GM12878 (cell line): Measurements from ENCODE around the gene ZFP62. TPM values are rescaled to one million over a fixed set of nuclear protein-coding genes. Genes with fewer than 3 reads are reported as not detected.
"Not testable (repeated sequence)": the region's sequence is repeated elsewhere in the genome, so short reads cannot be mapped to it uniquely, and the experiment has no call there.

ENCODE experiments used
- ATAC-seq: fragments of 200-7000 bp; cut with Tn5 transposase; 3 replicates; pipeline ENCODE4 v1.9.1; 2020; ENCODE audit warnings: mild to moderate bottlenecking, moderate library complexity
- BruUV-seq: library from RNA; stranded (reverse); fragments of 400-500 nt; replicated peaks from 2 replicates; lab custom pipeline; 2021; lab: Mats Ljungman, UMichigan
- CTCF ChIA-PET: fragments of 300-600 bp; sonication (Branson Sonifier 250); formaldehyde crosslinking; extraction: SDS; loops from one replicate; lab custom pipeline; 2021; ENCODE audit warnings: inconsistent platforms; lab: Yijun Ruan, JAX
- POLR2A ChIA-PET: fragments of 350-600 bp; formaldehyde crosslinking; extraction: SDS; loops from one replicate; lab custom pipeline; 2021; ENCODE audit warnings: inconsistent platforms; lab: Charles Lee
- RAD21 ChIA-PET: fragments of 300-600 bp; sonication (Branson Sonifier 250); formaldehyde crosslinking; loops from one replicate; lab custom pipeline; 2023; ENCODE audit warnings: antibody characterized with exemption; ENCODE audit not compliant: unreplicated experiment; lab: Charles Lee
- SMC1A ChIA-PET: fragments of 300-600 bp; sonication (Branson Sonifier 250); formaldehyde crosslinking; loops from one replicate; lab custom pipeline; 2023; ENCODE audit not compliant: unreplicated experiment, uncharacterized antibody; lab: Charles Lee
- DNase-seq: peaks from one replicate; pipeline ENCODE4 v3.0.0-alpha.2; 2011; ENCODE audit warnings: low read depth, low spot score
- FAIRE-seq: peaks from 3 replicates; lab custom pipeline; 2011; peaks lifted over from hg19 to GRCh38; lab: Jason Lieb, UNC
- H2AFZ ChIP-seq: 2 replicates; pipeline ENCODE4 v1.6.0; 2011; ENCODE audit warnings: low read depth, low read length, control low read depth; ENCODE audit not compliant: control insufficient read depth
- H3K27ac ChIP-seq: 2 replicates; pipeline ENCODE4 v1.5.1; 2011; ENCODE audit warnings: control low read depth; ENCODE audit not compliant: control insufficient read depth, insufficient read depth
- H3K27me3 ChIP-seq, 2 experiments: replicated peaks in 1 of 2; 2 replicates each; pipeline versions ENCODE4 v1.6.0 to v1.6.1; 2011; ENCODE audit warnings: low read length in 1 of 2; ENCODE audit not compliant: control insufficient read depth in 2 of 2, insufficient read depth in 2 of 2
- H3K36me3 ChIP-seq, 2 experiments: 2 replicates each; pipeline ENCODE4 v1.5.1; 2011; ENCODE audit warnings: low read length in 1 of 2; ENCODE audit not compliant: control insufficient read depth in 2 of 2, insufficient read depth in 2 of 2
- H3K4me1 ChIP-seq: 2 replicates; pipeline ENCODE4 v1.6.1; 2011; ENCODE audit warnings: mild to moderate bottlenecking, low read length, moderate library complexity, mixed read lengths; ENCODE audit not compliant: control insufficient read depth, insufficient read depth
- H3K4me2 ChIP-seq: 2 replicates; pipeline ENCODE4 v1.6.0; 2011; ENCODE audit warnings: control low read depth; ENCODE audit not compliant: control insufficient read depth, insufficient read depth
- H3K4me3 ChIP-seq: fragments of 200-600 bp; sonication (generic); 2 replicates; pipeline ENCODE4 v1.5.1; 2016
- H3K79me2 ChIP-seq: 2 replicates; pipeline ENCODE4 v1.6.0; 2011; ENCODE audit warnings: low read length; ENCODE audit not compliant: control insufficient read depth, insufficient read depth
- H3K9ac ChIP-seq: 2 replicates; pipeline ENCODE4 v1.8.0; 2011; ENCODE audit warnings: low read length, control low read depth, mixed read lengths; ENCODE audit not compliant: control insufficient read depth, insufficient read depth
- H3K9me3 ChIP-seq: replicated peaks from 3 replicates; pipeline ENCODE4 v1.5.1; 2011; ENCODE audit warnings: mild to moderate bottlenecking, low read length; ENCODE audit not compliant: control insufficient read depth, insufficient read depth
- H4K20me1 ChIP-seq: 2 replicates; pipeline ENCODE4 v1.6.0; 2011; ENCODE audit not compliant: control insufficient read depth, insufficient read depth
- JUNB ChIP-seq: IDR thresholded peaks from 2 replicates; pipeline ENCODE4 v1.6.1; 2016; ENCODE audit warnings: antibody characterized with exemption, mild to moderate bottlenecking
- NFXL1 ChIP-seq: fragments of 450-650 bp; IDR thresholded peaks from 2 replicates; pipeline ENCODE4 v1.6.1; 2017; ENCODE audit warnings: antibody characterized with exemption, mild to moderate bottlenecking, borderline replicate concordance
- RUNX3 ChIP-seq: IDR thresholded peaks from 2 replicates; pipeline ENCODE4 v1.6.1; 2012; ENCODE audit warnings: low read length, inconsistent platforms
- SREBF2 ChIP-seq: IDR thresholded peaks from 2 replicates; pipeline ENCODE4 v1.6.1; 2012; ENCODE audit warnings: mild to moderate bottlenecking, low read length
- WGBS: methylation state at CpG from one replicate; pipeline ENCODE4 v1.1.6; 2016; ENCODE audit warnings: low lambda C conversion rate; ENCODE audit not compliant: insufficient replicate concordance, insufficient coverage; ENCODE audit errors: missing lambda C conversion rate; 5-methylcytosine and 5-hydroxymethylcytosine counted together
- in situ Hi-C: fragments of 300-500 bp; cut with MboI; formaldehyde crosslinking; loops from 9 replicates; pipeline ENCODE4 v1.14.3; 2018; ENCODE audit warnings: mixed read lengths
- intact Hi-C: fragments of 100-400 bp; cut with micrococcal nuclease; formaldehyde crosslinking; loops from one replicate; pipeline ENCODE4 v1.14.2; 2022; ENCODE audit not compliant: unreplicated experiment
- polyA plus RNA-seq, 11 experiments: library from polyadenylated mRNA; depleted of rRNA in 4 of 11; unstranded in 6 of 11; stranded (reverse) in 5 of 11; fragments of >200 nt; fragmentation: Nextera tagmentation in 4 of 11; fragmentation: Illumina TruSeq in 1 of 11; extraction: Ambion mirVana in 4 of 11; extraction: Trizol in 1 of 11; gene quantifications; 1 replicate in 1 of 11; 2 replicates in 10 of 11; pipeline versions ENCODE4 v1.2.1 to v1.2.3, GENCODE V29; 2011 to 2016; ENCODE audit warnings: inconsistent platforms in 2 of 11, missing spikeins in 2 of 11, low read depth in 1 of 11
- total RNA-seq, 4 experiments: library from RNA; depleted of rRNA in 3 of 4; stranded (reverse); fragments of >200 nt in 3 of 4; fragmentation: Illumina TruSeq in 1 of 4; extraction: Trizol in 1 of 4; gene quantifications; 2 replicates each; pipeline versions ENCODE4 v1.2.1 to v1.2.3, GENCODE V29; 2013 to 2021

The ZFP62 gene
- total and polyA plus RNA-seq, 10 of the 15 experiments (the other 5 are each of a cell fraction or from before 2014, with no cell fraction given) = 9.2 to 39.7 (median 21.1) TPM

DNA sequence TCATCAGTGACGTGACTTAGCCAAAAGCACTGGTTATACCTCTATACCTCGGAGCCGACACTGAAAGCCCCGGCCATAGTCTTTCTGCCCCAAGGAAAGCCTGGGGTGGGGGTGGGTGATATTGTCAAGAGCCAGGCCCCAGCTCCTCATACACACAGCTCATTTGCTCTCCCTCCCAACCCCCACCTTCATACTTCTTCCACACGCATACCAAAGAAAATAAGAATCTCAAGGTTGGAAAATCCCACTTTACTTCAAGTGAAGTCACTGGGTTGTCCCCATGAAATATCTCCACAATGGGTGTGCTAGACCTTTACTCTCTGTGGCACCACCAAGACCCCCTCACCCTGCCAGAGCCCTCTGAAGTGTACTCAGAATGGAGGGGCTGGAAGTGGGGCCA is 31.4 kb downstream of the ZFP62 start:
- no peak for FAIRE-seq
- H2AFZ ChIP-seq = no peak overlapping the region
- peak overlapping the region; percentile 65 for H3K4me2 ChIP-seq
- POLR2A ChIA-PET = interaction anchor here (0.8 to 5.6 kb wide), 7 partner anchors 8 to 344 kb away, joined by 4 to 41 read pairs (median 30); no protein-coding TSS in a partner anchor
- intact Hi-C loops (loop anchor here (2.0 kb wide), 1 partner anchor 19 kb away; no protein-coding TSS in a partner anchor), in situ Hi-C loops (no loop called here)
- 100% methylated on average over 5 of the region's 5 CpGs for WGBS
- peak overlapping the region; percentile 96 for H3K27ac ChIP-seq
- DNase-seq = no peak
- H3K79me2 ChIP-seq = peaks cover 42% of the 10 kb centered on the region
- BruUV-seq = no TSS peak
- peak overlapping the region; percentile 99; the same call in 1 of the 2 replicates for H3K9ac ChIP-seq
- H3K36me3 ChIP-seq = peaks cover 0 to 3% of the 10 kb centered on the region in 2 experiments; a peak in 2 of 4 replicates
- RAD21 ChIA-PET = interaction anchor here (3.2 to 5.6 kb wide), 2 partner anchors 8 to 15 kb away, joined by 19 to 70 read pairs; no protein-coding TSS in a partner anchor
- SMC1A ChIA-PET = interaction anchor here (0.6 to 4.3 kb wide), 8 partner anchors 8 to 339 kb away, joined by 3 to 28 read pairs (median 13); partner anchors contain the start of gene MGAT1
- no peak for ATAC-seq
- CTCF ChIA-PET = interaction anchor here (0.7 to 4.2 kb wide), 13 partner anchors 8 to 339 kb away, joined by 3 to 16 read pairs (median 5); partner anchors contain the start of gene ZFP62
- peaks cover 12% of the 10 kb centered on the region; the same call in 1 of the 2 replicates for H3K4me1 ChIP-seq
- no peaks in the 10 kb centered on the region for H3K27me3 ChIP-seq
- no peak for TF ChIP-seq NFXL1
- no peak for TF ChIP-seq SREBF2
- no peak for TF ChIP-seq JUNB
- no peak for TF ChIP-seq RUNX3
- H3K4me3 ChIP-seq = peak overlapping the region; percentile 89
- no peaks in the 10 kb centered on the region; the same call in 1 of the 2 replicates for H4K20me1 ChIP-seq
- H3K9me3 ChIP-seq = no peaks in the 10 kb centered on the region; the same call in 1 of the 3 replicates

GRCh38 chr5:180828756-180829531 is 32.1 kb downstream of the ZFP62 start:
- H2AFZ ChIP-seq, in situ Hi-C loops, ATAC-seq, H3K4me3 ChIP-seq, H3K27ac ChIP-seq, H4K20me1 ChIP-seq, BruUV-seq, H3K9me3 ChIP-seq, DNase-seq, H3K4me1 ChIP-seq, H3K27me3 ChIP-seq, FAIRE-seq, intact Hi-C loops, H3K9ac ChIP-seq, H3K4me2 ChIP-seq, H3K36me3 ChIP-seq: not testable (repeated sequence)
- 91% methylated on average over 13 of the region's 13 CpGs for WGBS
- SMC1A ChIA-PET = interaction anchor here (2.8 to 3.3 kb wide), 2 partner anchors 7 to 12 kb away, joined by 16 to 22 read pairs; no protein-coding TSS in a partner anchor
- peaks cover 35% of the 10 kb centered on the region for H3K79me2 ChIP-seq
- POLR2A ChIA-PET = interaction anchor here (2.4 to 5.6 kb wide), 4 partner anchors 7 to 23 kb away, joined by 11 to 41 read pairs (median 34); no protein-coding TSS in a partner anchor
- CTCF ChIA-PET = interaction anchor here (1.8 to 2.5 kb wide), 3 partner anchors 16 to 24 kb away, joined by 5 to 14 read pairs (median 10); no protein-coding TSS in a partner anchor
- RAD21 ChIA-PET = interaction anchor here (5.6 kb wide), 1 partner anchor 15 kb away, joined by 70 read pairs; no protein-coding TSS in a partner anchor

DNA sequence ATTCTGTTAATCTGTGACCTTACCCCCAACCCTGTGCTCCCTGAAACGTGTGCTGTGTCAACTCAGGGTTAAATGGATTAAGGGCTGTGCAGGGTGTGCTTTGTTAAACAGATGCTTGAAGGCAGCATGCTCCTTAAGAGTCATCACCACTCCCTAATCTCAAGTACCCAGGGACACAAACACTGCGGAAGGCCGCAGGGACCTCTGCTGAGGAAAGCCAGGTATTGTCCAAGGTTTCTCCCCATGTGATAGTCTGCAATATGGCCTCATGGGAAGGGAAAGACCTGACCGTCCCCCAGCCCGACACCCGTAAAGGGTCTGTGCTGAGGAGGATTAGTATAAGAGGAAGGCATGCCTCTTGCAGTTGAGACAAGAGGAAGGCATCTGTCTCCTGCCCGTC is 33.7 kb downstream of the ZFP62 start:
- SMC1A ChIA-PET = interaction anchor here (2.2 to 4.0 kb wide), 3 partner anchors 10 to 20 kb away, joined by 6 to 14 read pairs (median 14); no protein-coding TSS in a partner anchor
- POLR2A ChIA-PET, BruUV-seq: not testable (repeated sequence)

More for the DNA sequence above, 33.7 kb downstream of the ZFP62 start:
- CTCF ChIA-PET, H3K36me3 ChIP-seq, H3K27ac ChIP-seq, H2AFZ ChIP-seq, FAIRE-seq, H3K4me2 ChIP-seq, DNase-seq, ATAC-seq, H3K27me3 ChIP-seq, H3K9me3 ChIP-seq, H3K9ac ChIP-seq, H3K4me3 ChIP-seq, in situ Hi-C loops, H4K20me1 ChIP-seq, H3K4me1 ChIP-seq, intact Hi-C loops, RAD21 ChIA-PET: not testable (repeated sequence)
- peaks cover 28% of the 10 kb centered on the region for H3K79me2 ChIP-seq
- WGBS = 83% methylated on average over 7 of the region's 7 CpGs
